HepG2 (cell line): ENCODE measurements around the gene CARD9. TPM values are rescaled to one million over a fixed set of nuclear protein-coding genes. Genes with fewer than 3 reads are reported as not detected.

ENCODE experiments used
- CAMTA2 ChIP-seq: sonication (generic); formaldehyde crosslinking; IDR thresholded peaks from 2 replicates; pipeline ENCODE4 v1.4.0; 2020; ENCODE audit warnings: mild to moderate bottlenecking, missing genetic modification reagents, borderline replicate concordance
- FOXM1 ChIP-seq: sonication (generic); formaldehyde crosslinking; IDR thresholded peaks from 2 replicates; pipeline ENCODE4 v1.5.0; 2020; ENCODE audit warnings: missing genetic modification reagents
- GPN1 ChIP-seq: sonication (generic); formaldehyde crosslinking; IDR thresholded peaks from 2 replicates; pipeline ENCODE4 v1.5.1; 2020; ENCODE audit warnings: missing genetic modification reagents, borderline replicate concordance
- HNF4G ChIP-seq, 2 experiments: sonication (generic) in 1 of 2; formaldehyde crosslinking in 1 of 2; IDR thresholded peaks; 2 replicates each; pipeline versions ENCODE4 v1.4.0 to v1.6.1; 2011 to 2020; ENCODE audit warnings: borderline replicate concordance in 2 of 2, low read depth in 2 of 2, mild to moderate bottlenecking in 2 of 2, low read length in 1 of 2, missing genetic modification reagents in 1 of 2, moderate library complexity in 1 of 2
- IRF2 ChIP-seq: IDR thresholded peaks from 2 replicates; pipeline ENCODE4 v1.6.1; 2018; ENCODE audit warnings: missing genetic modification reagents, missing compliant biosample characterization
- KAT7 ChIP-seq: IDR thresholded peaks from 2 replicates; pipeline ENCODE4 v1.6.1; 2018; ENCODE audit warnings: borderline replicate concordance, missing compliant biosample characterization
- KLF15 ChIP-seq: sonication (generic); formaldehyde crosslinking; IDR thresholded peaks from 2 replicates; pipeline ENCODE4 v1.8.1; 2023; ENCODE audit warnings: borderline replicate concordance, mild to moderate bottlenecking, inconsistent platforms, missing genetic modification reagents, mixed read lengths
- RARA ChIP-seq: IDR thresholded peaks from 2 replicates; pipeline ENCODE4 v1.6.1; 2016; ENCODE audit warnings: missing genetic modification reagents, missing compliant biosample characterization
- SAFB2 ChIP-seq: sonication (generic); formaldehyde crosslinking; IDR thresholded peaks from 2 replicates; pipeline ENCODE4 v1.5.1; 2020; ENCODE audit warnings: missing genetic modification reagents, low read depth, mild to moderate bottlenecking, borderline replicate concordance
- SIN3A ChIP-seq: IDR thresholded peaks from 2 replicates; pipeline ENCODE4 v1.6.1; 2011; ENCODE audit warnings: low read depth, mild to moderate bottlenecking, control low read depth, low read length, borderline replicate concordance
- TBX3 ChIP-seq: fragments of 450-650 bp; IDR thresholded peaks from 2 replicates; pipeline ENCODE4 v1.6.1; 2017; ENCODE audit warnings: antibody characterized with exemption, mild to moderate bottlenecking, inconsistent platforms, borderline replicate concordance
- TSC22D2 ChIP-seq: sonication (generic); formaldehyde crosslinking; IDR thresholded peaks from 2 replicates; pipeline ENCODE4 v1.5.1; 2020; ENCODE audit warnings: missing genetic modification reagents, mild to moderate bottlenecking, borderline replicate concordance
- ZNF251 ChIP-seq: sonication (generic); formaldehyde crosslinking; IDR thresholded peaks from 2 replicates; pipeline ENCODE4 v1.9.0; 2021; ENCODE audit warnings: mild to moderate bottlenecking, missing genetic modification reagents
- ZNF460 ChIP-seq: sonication (generic); formaldehyde crosslinking; IDR thresholded peaks from 2 replicates; pipeline ENCODE4 v1.5.1; 2020; ENCODE audit warnings: missing genetic modification reagents, mild to moderate bottlenecking, borderline replicate concordance
- ZNF720 ChIP-seq: sonication (generic); formaldehyde crosslinking; IDR thresholded peaks from 2 replicates; pipeline ENCODE4 v1.4.0; 2020; ENCODE audit warnings: missing genetic modification reagents
- ZNF850 ChIP-seq: sonication (generic); formaldehyde crosslinking; conservative IDR thresholded peaks from 2 replicates; pipeline ENCODE4 v1.9.0; 2021; ENCODE audit warnings: mild to moderate bottlenecking, missing genetic modification reagents
- ZNF883 ChIP-seq: sonication (generic); formaldehyde crosslinking; IDR thresholded peaks from 2 replicates; pipeline ENCODE4 v1.5.1; 2020; ENCODE audit warnings: mild to moderate bottlenecking, missing genetic modification reagents; ENCODE audit errors: not compliant biosample characterization
- ZSCAN22 ChIP-seq: sonication (generic); formaldehyde crosslinking; IDR thresholded peaks from 2 replicates; pipeline ENCODE4 v1.4.0; 2020; ENCODE audit warnings: mild to moderate bottlenecking, missing genetic modification reagents
- polyA plus RNA-seq, 8 experiments: library from polyadenylated mRNA; depleted of rRNA in 3 of 8; stranded (reverse) in 7 of 8; unstranded in 1 of 8; fragments of >200 nt; fragmentation: Illumina TruSeq in 4 of 8; extraction: Trizol in 4 of 8; gene quantifications; 2 replicates each; pipeline versions ENCODE4 v1.2.1 to v1.2.3, GENCODE V29; 2011 to 2016; ENCODE audit warnings: low read depth in 4 of 8, missing spikeins in 1 of 8, mixed read lengths in 1 of 8; ENCODE audit not compliant: insufficient read depth in 1 of 8
- total RNA-seq, 5 experiments: library from RNA; depleted of rRNA; stranded (reverse); fragments of >200 nt; fragmentation: Illumina TruSeq; extraction: Trizol; gene quantifications; 2 replicates each; pipeline ENCODE4 v1.2.3, GENCODE V29; 2016; ENCODE audit warnings: low read depth in 1 of 5
- TF ChIP-seq, protein P1 (sequence below), 2 experiments: sonication (generic) in 1 of 2; formaldehyde crosslinking in 1 of 2; IDR thresholded peaks; 2 replicates each; pipeline versions ENCODE4 v1.4.0 to v1.6.1; 2016 to 2020; ENCODE audit warnings: borderline replicate concordance in 1 of 2, low read depth in 1 of 2, mild to moderate bottlenecking in 1 of 2, missing genetic modification reagents in 1 of 2
- TF ChIP-seq, protein P2 (sequence below): sonication (generic); formaldehyde crosslinking; IDR thresholded peaks from 2 replicates; pipeline ENCODE4 v1.5.0; 2020; ENCODE audit warnings: mild to moderate bottlenecking, missing genetic modification reagents, moderate library complexity
- TF ChIP-seq, protein P3 (sequence below): sonication (generic); formaldehyde crosslinking; IDR thresholded peaks from 2 replicates; pipeline ENCODE4 v1.8.0; 2022; ENCODE audit warnings: missing genetic modification reagents, low read depth, mild to moderate bottlenecking, borderline replicate concordance
- TF ChIP-seq, protein P4 (sequence below): sonication (generic); formaldehyde crosslinking; IDR thresholded peaks from 2 replicates; pipeline ENCODE4 v1.4.0; 2020; ENCODE audit warnings: missing genetic modification reagents

The CARD9 gene
- total and polyA plus RNA-seq, 2 of the 13 experiments (the other 11 are each of a cell fraction or from before 2014, with no cell fraction given) = 3.3 to 7.4 TPM

DNA sequence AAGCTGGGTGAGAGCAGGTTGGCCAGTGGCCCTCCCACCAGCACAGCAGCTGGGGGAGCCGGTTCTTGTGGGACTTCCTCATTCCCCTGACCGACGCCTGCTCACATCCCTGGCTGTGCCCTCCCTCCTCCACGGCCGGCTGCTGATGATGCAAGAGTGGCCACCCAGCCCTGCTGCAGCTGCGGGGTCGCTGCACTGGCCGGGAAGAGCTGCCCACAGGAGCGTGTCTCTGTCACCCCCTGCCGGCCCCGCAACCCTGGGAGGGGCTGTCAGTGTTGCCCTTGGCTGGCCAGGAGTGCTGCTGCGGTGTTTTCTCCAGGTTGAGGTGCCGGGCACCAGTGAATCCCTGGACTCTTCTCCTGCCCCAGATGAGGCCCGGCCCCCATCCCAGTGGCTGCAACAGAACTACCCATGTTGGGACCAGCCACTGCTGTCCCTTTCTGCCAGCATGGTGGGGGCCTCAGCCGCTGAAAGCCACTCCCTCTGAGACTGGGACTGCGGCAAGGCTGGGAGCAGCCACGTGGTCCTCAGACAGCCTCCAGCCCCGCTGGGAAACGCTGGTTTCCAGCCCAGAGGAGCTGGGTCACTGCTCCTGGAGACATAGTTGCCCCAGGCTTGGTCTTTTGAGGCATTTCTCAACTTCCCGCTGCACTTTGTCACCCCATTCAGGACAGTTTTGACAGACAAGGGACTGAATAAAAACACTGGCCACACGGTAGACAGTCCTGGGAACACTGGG, 739 bp downstream of the CARD9 start (continued):
- TF ChIP-seq, protein P1, sequence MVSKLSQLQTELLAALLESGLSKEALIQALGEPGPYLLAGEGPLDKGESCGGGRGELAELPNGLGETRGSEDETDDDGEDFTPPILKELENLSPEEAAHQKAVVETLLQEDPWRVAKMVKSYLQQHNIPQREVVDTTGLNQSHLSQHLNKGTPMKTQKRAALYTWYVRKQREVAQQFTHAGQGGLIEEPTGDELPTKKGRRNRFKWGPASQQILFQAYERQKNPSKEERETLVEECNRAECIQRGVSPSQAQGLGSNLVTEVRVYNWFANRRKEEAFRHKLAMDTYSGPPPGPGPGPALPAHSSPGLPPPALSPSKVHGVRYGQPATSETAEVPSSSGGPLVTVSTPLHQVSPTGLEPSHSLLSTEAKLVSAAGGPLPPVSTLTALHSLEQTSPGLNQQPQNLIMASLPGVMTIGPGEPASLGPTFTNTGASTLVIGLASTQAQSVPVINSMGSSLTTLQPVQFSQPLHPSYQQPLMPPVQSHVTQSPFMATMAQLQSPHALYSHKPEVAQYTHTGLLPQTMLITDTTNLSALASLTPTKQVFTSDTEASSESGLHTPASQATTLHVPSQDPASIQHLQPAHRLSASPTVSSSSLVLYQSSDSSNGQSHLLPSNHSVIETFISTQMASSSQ (IDR thresholded peaks at IDR 0.05; ENCODE audit: low read depth) = no peak
- TF ChIP-seq, protein P1 (CRISPR knock-in tag; IDR thresholded peaks at IDR 0.05; ENCODE audit: borderline replicate concordance) = 0 out of 2 replicates have a peak, but pooled peaks have one; percentile 53
- TF ChIP-seq ZNF883 (CRISPR knock-in tag) = peak; percentile 7
- no peak for TF ChIP-seq ZNF720
- no peak for TF ChIP-seq CAMTA2
- 0 out of 2 replicates have a peak, but pooled peaks have one; percentile 23 for TF ChIP-seq KAT7
- TF ChIP-seq TBX3 = no peak
- TF ChIP-seq SIN3A = 0 out of 2 replicates have a peak, but pooled peaks have one; percentile 58
- TF ChIP-seq, protein P2, sequence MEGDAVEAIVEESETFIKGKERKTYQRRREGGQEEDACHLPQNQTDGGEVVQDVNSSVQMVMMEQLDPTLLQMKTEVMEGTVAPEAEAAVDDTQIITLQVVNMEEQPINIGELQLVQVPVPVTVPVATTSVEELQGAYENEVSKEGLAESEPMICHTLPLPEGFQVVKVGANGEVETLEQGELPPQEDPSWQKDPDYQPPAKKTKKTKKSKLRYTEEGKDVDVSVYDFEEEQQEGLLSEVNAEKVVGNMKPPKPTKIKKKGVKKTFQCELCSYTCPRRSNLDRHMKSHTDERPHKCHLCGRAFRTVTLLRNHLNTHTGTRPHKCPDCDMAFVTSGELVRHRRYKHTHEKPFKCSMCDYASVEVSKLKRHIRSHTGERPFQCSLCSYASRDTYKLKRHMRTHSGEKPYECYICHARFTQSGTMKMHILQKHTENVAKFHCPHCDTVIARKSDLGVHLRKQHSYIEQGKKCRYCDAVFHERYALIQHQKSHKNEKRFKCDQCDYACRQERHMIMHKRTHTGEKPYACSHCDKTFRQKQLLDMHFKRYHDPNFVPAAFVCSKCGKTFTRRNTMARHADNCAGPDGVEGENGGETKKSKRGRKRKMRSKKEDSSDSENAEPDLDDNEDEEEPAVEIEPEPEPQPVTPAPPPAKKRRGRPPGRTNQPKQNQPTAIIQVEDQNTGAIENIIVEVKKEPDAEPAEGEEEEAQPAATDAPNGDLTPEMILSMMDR (CRISPR knock-in tag) = peak; percentile 92
- no peak for TF ChIP-seq FOXM1 (CRISPR knock-in tag)
- no peak; the same call in 1 of the 2 replicates for TF ChIP-seq GPN1 (CRISPR knock-in tag)
- no peak for TF ChIP-seq HNF4G (IDR thresholded peaks at IDR 0.05; ENCODE audit: borderline replicate concordance, low read depth, low read length)
- no peak for TF ChIP-seq HNF4G (CRISPR knock-in tag; IDR thresholded peaks at IDR 0.05; ENCODE audit: borderline replicate concordance, low read depth)
- TF ChIP-seq IRF2 = peak; percentile 22; the same call in 1 of the 2 replicates
- TF ChIP-seq ZNF850 = no peak
- TF ChIP-seq SAFB2 = no peak
- TF ChIP-seq KLF15 (CRISPR knock-in tag) = no peak
- no peak for TF ChIP-seq ZNF251
- TF ChIP-seq ZSCAN22 (CRISPR knock-in tag) = no peak
- no peak for TF ChIP-seq TSC22D2
- TF ChIP-seq, protein P3, sequence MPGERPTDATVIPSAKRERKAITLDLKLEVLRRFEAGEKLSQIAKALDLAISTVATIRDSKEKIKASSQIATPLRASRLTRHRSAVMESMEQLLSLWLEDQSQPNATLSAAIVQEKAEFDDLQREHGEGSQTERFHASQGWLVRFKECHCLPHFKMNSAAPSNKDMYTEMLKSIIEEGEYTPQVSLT (CRISPR knock-in tag) = no peak
- TF ChIP-seq, protein P4, sequence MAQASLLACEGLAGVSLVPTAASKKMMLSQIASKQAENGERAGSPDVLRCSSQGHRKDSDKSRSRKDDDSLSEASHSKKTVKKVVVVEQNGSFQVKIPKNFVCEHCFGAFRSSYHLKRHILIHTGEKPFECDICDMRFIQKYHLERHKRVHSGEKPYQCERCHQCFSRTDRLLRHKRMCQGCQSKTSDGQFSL (CRISPR knock-in tag) = peak; percentile 94
- no peak for TF ChIP-seq ZNF460 (CRISPR knock-in tag)
- peak; percentile 35 for TF ChIP-seq RARA (CRISPR knock-in tag)
